Heart left ventricle (tissue), 16 donors: ENCODE data around the gene GALM. TPM values are rescaled to one million over a fixed set of nuclear protein-coding genes. Genes with fewer than 3 reads are reported as not detected.

Experiments used
- ATAC-seq, 4 donors: fragments of 200-7000 bp; cut with Tn5 transposase; one replicate each; pipeline ENCODE4 v1.9.1; 2020 to 2022; ENCODE audit warnings: moderate library complexity in 4 of 4, mild to moderate bottlenecking in 3 of 4, moderate number of reproducible peaks in 1 of 4
- DNase-seq, 5 donors: peaks; one replicate each; pipeline ENCODE4 v3.0.0-alpha.2; 2020
- H3K27ac ChIP-seq, 12 donors: fragments of 200-600 bp; sonication (generic) in 4 of 12; one replicate each; pipeline versions ENCODE4 v1.5.0 to v1.8.0; 2016 to 2022; ENCODE audit warnings: mild to moderate bottlenecking in 2 of 12
- H3K27me3 ChIP-seq, 9 donors: fragments of 200-600 bp; sonication (generic) in 2 of 9; one replicate each; pipeline versions ENCODE4 v1.5.1 to v1.8.0; 2016 to 2022; ENCODE audit warnings: mild to moderate bottlenecking in 3 of 9
- H3K36me3 ChIP-seq, 9 donors: fragments of 200-600 bp; sonication (generic) in 2 of 9; one replicate each; pipeline versions ENCODE4 v1.5.0 to v1.8.0; 2018 to 2022; ENCODE audit warnings: mild to moderate bottlenecking in 2 of 9
- H3K4me1 ChIP-seq, 12 donors: fragments of 200-600 bp; sonication (generic) in 4 of 12; one replicate each; pipeline versions ENCODE4 v1.5.0 to v1.8.0; 2016 to 2022; ENCODE audit warnings: mild to moderate bottlenecking in 3 of 12
- H3K4me3 ChIP-seq, 12 donors: fragments of 200-600 bp; sonication (generic) in 4 of 12; one replicate each; pipeline versions ENCODE4 v1.5.0 to v1.8.0; 2017 to 2022; ENCODE audit warnings: mild to moderate bottlenecking in 9 of 12, moderate library complexity in 4 of 12
- H3K9me3 ChIP-seq, 12 donors: fragments of 200-600 bp; sonication (generic) in 4 of 12; one replicate each; pipeline versions ENCODE4 v1.5.0 to v1.8.0; 2016 to 2022; ENCODE audit warnings: mild to moderate bottlenecking in 1 of 12
- POLR2A ChIP-seq, 2 donors: fragments of 450-650 bp; IDR thresholded peaks; one replicate each; pipeline ENCODE4 v1.6.1; 2017; ENCODE audit warnings: antibody characterized with exemption in 2 of 2, mild to moderate bottlenecking in 2 of 2, moderate library complexity in 2 of 2
- WGBS, 4 donors: extraction: QIAGEN DNeasy Blood & Tissue Kit in 2 of 4; methylation state at CpG; one replicate each; pipeline versions ENCODE4 v1.1.5 to v1.1.7; 2013 to 2018; 5-methylcytosine and 5-hydroxymethylcytosine counted together
- intact Hi-C, 10 donors: fragments of 100-400 bp; cut with DNase I; formaldehyde crosslinking; loops; one replicate each; pipeline versions ENCODE4 v1.11.1 to v1.14.2; 2022
- polyA plus RNA-seq, 2 donors: library from polyadenylated mRNA; stranded (reverse); fragments of 200-250 nt; gene quantifications; one replicate each; pipeline ENCODE4 v1.2.3, GENCODE V29; 2013
- total RNA-seq, 9 donors: library from RNA; depleted of rRNA in 2 of 9; stranded (reverse); fragments of >200 nt in 2 of 9; fragmentation: NEBNext Ultra II Directional in 3 of 9; extraction: Animal tissue kit (Norgen Biotek cat#: 25700) in 3 of 9; gene quantifications; one replicate each; pipeline versions ENCODE4 v1.1.0 to v1.2.4, GENCODE V29; 2016 to 2023
- TF ChIP-seq, protein P1 (sequence below), 12 donors: fragments of 200-600 bp; sonication (generic) in 4 of 12; IDR thresholded peaks; one replicate each; pipeline versions ENCODE4 v1.5.0 to v1.8.0; 2018 to 2022; ENCODE audit warnings: antibody characterized with exemption in 12 of 12, mild to moderate bottlenecking in 5 of 12
- donor health status: ischemic (EF 13 %, LVEDD 7.1; RV severe dilation, severe dysfunction).
- donor health status: healthy with polysubstance abuse.
- donor health status: DM: no; HTN: yes; CAD: no.
- donor health status: DM: no; HTN: no; CAD: no.
- donor health status: ischemic (EF 25% LVEDD 6.9; RV normal size, moderate dysfunction).
- donor health status: ischemic (EF 25% LVEDD 5.7; RV mildly dilated, moderate dysfunction).
- donor health status: healthy.
- donor health status: DM: yes; HTN: yes; CAD: no.
- donor health status: ischemic (EF 35%, LVEDD 5.7; RV mildly dilated, moderate dysfunction).
- donor health status: nonischemic (EF 11% LVEDD 7.7; RV severe dilation, severe dysfunction).
- donor health status: DM: yes; HTN: yes; CAD: no.
- donor health status: PGD.
- donor health status: ischemic (EF 29% LVEDD 5.4; RV normal size, mild dysfunction).
- donor health status: nonischemic (EF 23%, LVEDD 6.1; RV moderate dilation, normal function).

GALM gene
- total and polyA plus RNA-seq, 11 donors, result 6.3 to 25.3 (median 11.9) TPM

DNA sequence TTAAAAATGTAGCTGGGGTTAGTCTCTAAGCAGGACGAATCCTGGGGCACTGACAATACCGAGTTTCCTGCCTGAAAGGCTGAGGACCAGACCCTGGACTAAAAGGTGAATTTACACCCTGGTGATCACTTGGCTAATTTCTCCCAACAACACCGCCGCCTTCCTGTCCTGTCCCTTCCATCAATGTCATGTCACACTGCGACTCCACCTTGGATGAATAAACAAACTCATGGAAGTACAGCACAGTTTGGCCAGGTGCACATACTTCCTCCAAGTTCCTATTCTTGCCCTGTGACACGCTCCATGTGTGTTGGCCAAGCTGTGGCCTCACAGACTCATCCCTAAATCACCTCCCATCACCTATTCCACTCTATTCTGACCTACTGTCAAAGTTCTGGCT lies 15.9 kb upstream of the GALM start:
- DNase-seq (no peak), ATAC-seq (no peak)
- Histone ChIP-seq H3K27me3 (no peaks in the 10 kb centered on the region), H3K36me3 (no peaks in the 10 kb centered on the region), H3K27ac (no peak overlapping the region), H3K4me1 (peaks cover 0 to 54% (median 0%) of the 10 kb centered on the region in 12 donors), H3K4me3 (no peak overlapping the region), H3K9me3 (no peaks in the 10 kb centered on the region)
- WGBS, 4 donors, result 78 to 88% (median 86%) methylated on average over 6 of the region's 6 CpGs
- intact Hi-C loops, result loop anchor here in 2 of 10 donors (5.0 to 10.0 kb wide), 2 partner anchors 33 to 65 kb away; no protein-coding TSS in a partner anchor
- TF ChIP-seq, protein P1, sequence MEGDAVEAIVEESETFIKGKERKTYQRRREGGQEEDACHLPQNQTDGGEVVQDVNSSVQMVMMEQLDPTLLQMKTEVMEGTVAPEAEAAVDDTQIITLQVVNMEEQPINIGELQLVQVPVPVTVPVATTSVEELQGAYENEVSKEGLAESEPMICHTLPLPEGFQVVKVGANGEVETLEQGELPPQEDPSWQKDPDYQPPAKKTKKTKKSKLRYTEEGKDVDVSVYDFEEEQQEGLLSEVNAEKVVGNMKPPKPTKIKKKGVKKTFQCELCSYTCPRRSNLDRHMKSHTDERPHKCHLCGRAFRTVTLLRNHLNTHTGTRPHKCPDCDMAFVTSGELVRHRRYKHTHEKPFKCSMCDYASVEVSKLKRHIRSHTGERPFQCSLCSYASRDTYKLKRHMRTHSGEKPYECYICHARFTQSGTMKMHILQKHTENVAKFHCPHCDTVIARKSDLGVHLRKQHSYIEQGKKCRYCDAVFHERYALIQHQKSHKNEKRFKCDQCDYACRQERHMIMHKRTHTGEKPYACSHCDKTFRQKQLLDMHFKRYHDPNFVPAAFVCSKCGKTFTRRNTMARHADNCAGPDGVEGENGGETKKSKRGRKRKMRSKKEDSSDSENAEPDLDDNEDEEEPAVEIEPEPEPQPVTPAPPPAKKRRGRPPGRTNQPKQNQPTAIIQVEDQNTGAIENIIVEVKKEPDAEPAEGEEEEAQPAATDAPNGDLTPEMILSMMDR (IDR thresholded peaks at IDR 0.05), result no peak
- TF ChIP-seq POLR2A (IDR thresholded peaks at IDR 0.05), result no peak

GRCh38 chr2:38650717-38651116 lies 15.2 kb upstream of the GALM start:
- Histone ChIP-seq H3K36me3 (no peaks in the 10 kb centered on the region), H3K4me1 (peaks cover 0 to 59% (median 0%) of the 10 kb centered on the region in 12 donors), H3K27ac (no peak overlapping the region), H3K4me3 (no peak overlapping the region), H3K27me3 (no peaks in the 10 kb centered on the region), H3K9me3 (no peaks in the 10 kb centered on the region)
- TF ChIP-seq, protein P1 (IDR thresholded peaks at IDR 0.05), result no peak
- TF ChIP-seq POLR2A (IDR thresholded peaks at IDR 0.05), result no peak
- DNase-seq (no peak), ATAC-seq (peak in 2 of 4 donors; percentile 49 to 78)
- intact Hi-C loops, result loop anchor here in 2 of 10 donors (5.0 to 10.0 kb wide), 2 partner anchors 33 to 64 kb away; no protein-coding TSS in a partner anchor
- 48 to 88% (median 67%) methylated on average over 2 of the region's 2 CpGs for WGBS, 4 donors

GRCh38 chr2:38652431-38653273 lies 13.3 kb upstream of the GALM start:
- no peak for DNase-seq
- H3K4me3 ChIP-seq, result no peak overlapping the region
- no peaks in the 10 kb centered on the region for H3K9me3 ChIP-seq
- H3K27me3 ChIP-seq, result no peaks in the 10 kb centered on the region
- intact Hi-C loops, result loop anchor here in 2 of 10 donors (5.0 to 10.0 kb wide), 2 partner anchors 35 to 62 kb away; no protein-coding TSS in a partner anchor
- WGBS, 4 donors, result 72 to 76% (median 74%) methylated on average over 6 of the region's 6 CpGs
- no peaks in the 10 kb centered on the region for H3K36me3 ChIP-seq
- ATAC-seq, result no peak
- peaks cover 0 to 59% (median 0%) of the 10 kb centered on the region in 12 donors for H3K4me1 ChIP-seq
- no peak for TF ChIP-seq POLR2A (IDR thresholded peaks at IDR 0.05)
- TF ChIP-seq, protein P1 (IDR thresholded peaks at IDR 0.05), result no peak
- H3K27ac ChIP-seq, result peak overlapping the region in 1 of 12 donors; percentile 76

DNA sequence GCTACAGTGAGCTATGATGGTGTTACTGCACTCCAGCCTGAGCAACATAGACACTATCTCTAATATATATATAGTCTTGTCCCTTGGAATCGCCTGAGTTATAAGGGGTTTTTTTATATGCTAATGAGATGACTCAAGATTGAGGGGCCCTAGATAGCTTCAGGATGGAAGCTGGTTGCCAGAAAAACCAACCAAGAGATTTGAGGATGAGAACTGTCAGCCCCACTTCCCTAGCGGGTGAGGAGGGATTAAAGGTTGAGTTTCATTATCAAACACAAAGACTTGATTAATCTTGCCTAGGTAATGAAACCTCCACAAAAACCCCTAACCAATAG lies 12.6 kb upstream of the GALM start:
- intact Hi-C loops, result loop anchor here in 2 of 10 donors (5.0 to 10.0 kb wide), 2 partner anchors 36 to 61 kb away; no protein-coding TSS in a partner anchor
- Histone ChIP-seq H3K36me3 (no peaks in the 10 kb centered on the region), H3K4me1 (peaks cover 0 to 56% (median 0%) of the 10 kb centered on the region in 12 donors), H3K27me3 (no peaks in the 10 kb centered on the region), H3K27ac (peak overlapping the region in 1 of 12 donors; percentile 90), H3K9me3 (no peaks in the 10 kb centered on the region), H3K4me3 (no peak overlapping the region)
- TF ChIP-seq, protein P1 (IDR thresholded peaks at IDR 0.05), result no peak
- 80 to 90% (median 83%) methylated on average over 2 of the region's 2 CpGs for WGBS, 4 donors
- ATAC-seq, result no peak
- no peak for DNase-seq
